Measurements from ENCODE around the gene STK33. TPM values are rescaled to one million over a fixed set of nuclear protein-coding genes. Genes with fewer than 3 reads are reported as not detected.

Gene STK33
- total RNA-seq, 1 experiment from 2014 or later = 19.5 TPM

- TF ChIP-seq CTCF (conservative IDR thresholded peaks at IDR 0.05) = no peak; the same call in 2 of the 3 replicates
- WGBS (ENCODE audit: extremely low coverage, insufficient read length, low lambda C conversion rate) = no CpG with 5 or more reads among the region's 5 CpGs
- Mint-ChIP-seq H3K9me3 (peaks cover 0 to 3% of the 10 kb centered on the region in 2 experiments; a peak in 1 of 5 replicates), H3K4me3 (no peak overlapping the region; a peak in 1 of 5 replicates), H3K36me3 (ENCODE audit: insufficient read depth in 1 of 3, low read depth in 3 of 3) (peaks cover 9 to 15% (median 10%) of the 10 kb centered on the region in 3 experiments; a peak in 6 of 7 replicates), H3K4me1 (peaks cover 20 to 25% of the 10 kb centered on the region in 2 experiments), H3K27ac (no peak overlapping the region), H3K27me3 (ENCODE audit: low read depth) (no peaks in the 10 kb centered on the region; the same call in 1 of the 2 replicates)
- Histone ChIP-seq H3K14ac (ENCODE audit: insufficient read depth, low read length) (no peak overlapping the region), H3K23me2 (ENCODE audit: insufficient read length, low read depth, low read length, poor library complexity, severe bottlenecking) (no peaks in the 10 kb centered on the region), H3K27me3 (ENCODE audit: insufficient read depth, low read length) (no peaks in the 10 kb centered on the region), H3K4me2 (ENCODE audit: insufficient read depth, insufficient read length, low read length) (no peak overlapping the region), H2BK5ac (ENCODE audit: insufficient read length, low read length) (no peak overlapping the region), H2BK20ac (ENCODE audit: low read depth, low read length, poor library complexity, severe bottlenecking) (no peak overlapping the region), H2BK15ac (ENCODE audit: low read depth, low read length) (no peak overlapping the region), H4K20me1 (ENCODE audit: control insufficient read depth, insufficient read depth, insufficient read length) (no peaks in the 10 kb centered on the region), H3K23ac (ENCODE audit: insufficient read length, low read depth, low read length) (no peak overlapping the region), H3K56ac (ENCODE audit: insufficient read length, low read depth, low read length) (no peak overlapping the region), H3K18ac (ENCODE audit: insufficient read length, low read depth, low read length) (no peak overlapping the region), H2AFZ (ENCODE audit: low read length) (no peak overlapping the region), H3T11ph (ENCODE audit: low read length) (no peak overlapping the region), H2BK12ac (ENCODE audit: insufficient read length, low read depth, low read length) (no peak overlapping the region), H2BK120ac (ENCODE audit: low read depth, low read length, poor library complexity, severe bottlenecking) (no peak overlapping the region), H3K4ac (ENCODE audit: low read depth, low read length) (no peak overlapping the region), H3K79me2 (ENCODE audit: insufficient read depth, low read length) (no peaks in the 10 kb centered on the region), H4K8ac (replicated peaks; ENCODE audit: insufficient read length, low read depth, low read length) (no peak overlapping the region), H4K5ac (ENCODE audit: insufficient read length, low read depth, low read length) (no peak overlapping the region), H3K27ac (ENCODE audit: insufficient read length, low read depth, low read length) (no peak overlapping the region), H4K91ac (ENCODE audit: insufficient read length, low read depth, low read length) (no peak overlapping the region), H2AK5ac (ENCODE audit: insufficient read length, low read length) (no peak overlapping the region), H3K9ac (ENCODE audit: extremely low read depth, insufficient read length, low read length) (no peak overlapping the region), H3K9me3 (ENCODE audit: control insufficient read depth, low read depth, low read length) (no peaks in the 10 kb centered on the region), H3K79me1 (ENCODE audit: insufficient read depth, low read depth, low read length, poor library complexity, severe bottlenecking) (no peaks in the 10 kb centered on the region), H3K4me1 (ENCODE audit: insufficient read depth, low read length) (peaks cover 9% of the 10 kb centered on the region; the same call in 1 of the 2 replicates)
- DNase-seq = no peak
Observed at GRCh38 chr11:8638300-8638699, 44.3 kb upstream of the STK33 start.

Measured in H9 (cell line).